ENCODE measurements around the gene TSPOAP1.

Gene TSPOAP1

GRCh38 chr17:58302919-58303585 is 25.5 kb downstream of the TSPOAP1 start:
- no peak for ATAC-seq

DNA sequence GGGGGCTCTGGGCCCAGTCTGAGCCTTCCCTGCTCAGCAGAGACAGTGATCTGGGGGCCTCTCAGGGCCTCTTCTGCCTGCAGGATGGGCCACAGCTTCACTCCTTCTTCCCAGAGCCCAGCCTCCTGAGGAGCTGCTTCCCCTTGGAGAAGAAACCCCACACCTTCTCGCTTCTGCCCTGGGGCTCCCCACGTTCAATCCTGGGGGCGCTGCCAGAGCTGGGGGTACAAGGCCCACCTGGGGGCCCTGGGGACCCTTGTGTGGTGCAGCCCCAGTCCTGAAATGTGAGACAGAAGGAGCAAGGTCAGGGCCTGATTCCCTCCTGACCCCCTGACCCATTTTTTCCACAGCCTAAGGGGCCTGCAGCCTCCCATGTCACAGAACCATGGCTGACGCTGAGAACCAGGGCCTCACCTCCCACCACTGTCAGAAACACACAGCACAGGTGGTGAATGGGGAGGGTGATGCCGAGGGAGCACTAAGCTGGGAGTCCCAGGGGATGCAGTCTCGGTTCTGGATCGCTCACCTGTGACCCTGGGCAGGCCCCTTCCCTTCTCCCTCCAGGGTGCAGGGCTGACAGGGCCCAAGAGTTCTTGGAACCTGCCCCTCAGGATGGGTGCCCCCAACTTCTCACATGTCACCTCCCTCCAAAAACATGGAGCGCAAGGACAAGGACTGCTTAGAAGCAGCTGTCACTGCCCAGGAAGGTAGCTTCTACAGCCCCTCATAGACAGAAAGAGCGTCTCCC is 26.2 kb downstream of the TSPOAP1 start:
- no peak for ATAC-seq

DNA sequence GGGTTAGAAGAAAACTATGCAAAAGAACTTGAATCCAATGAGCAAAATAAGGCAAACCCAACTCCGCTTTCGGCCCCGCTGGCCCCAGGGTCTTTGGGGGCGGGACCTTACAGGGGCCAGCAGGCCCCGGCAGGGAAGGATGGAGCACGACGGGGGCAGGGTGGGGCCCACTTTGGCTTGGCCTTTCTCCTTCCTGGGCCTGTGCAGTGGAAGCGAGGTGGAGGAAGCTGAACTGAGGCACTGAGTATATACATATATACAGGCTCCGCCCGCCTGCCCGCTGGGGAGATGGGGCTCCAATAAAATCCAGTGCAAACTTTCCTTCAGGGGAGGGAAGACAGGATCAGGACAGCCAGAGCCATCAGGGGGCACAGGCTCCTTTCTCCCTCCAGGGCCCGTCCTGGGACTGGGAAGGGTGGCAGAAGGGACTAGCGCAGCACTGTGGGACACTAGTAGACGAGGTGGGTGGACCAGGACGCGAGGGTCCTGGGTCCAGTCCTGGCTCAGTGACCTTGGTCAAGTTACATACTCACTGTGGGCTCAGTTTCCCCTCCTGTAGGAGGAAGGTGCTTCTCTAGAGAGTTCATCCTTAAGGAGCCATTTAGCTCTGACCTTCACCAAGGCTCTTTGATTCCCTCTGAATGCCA is 27.0 kb downstream of the TSPOAP1 start:
- ATAC-seq, result no peak

DNA sequence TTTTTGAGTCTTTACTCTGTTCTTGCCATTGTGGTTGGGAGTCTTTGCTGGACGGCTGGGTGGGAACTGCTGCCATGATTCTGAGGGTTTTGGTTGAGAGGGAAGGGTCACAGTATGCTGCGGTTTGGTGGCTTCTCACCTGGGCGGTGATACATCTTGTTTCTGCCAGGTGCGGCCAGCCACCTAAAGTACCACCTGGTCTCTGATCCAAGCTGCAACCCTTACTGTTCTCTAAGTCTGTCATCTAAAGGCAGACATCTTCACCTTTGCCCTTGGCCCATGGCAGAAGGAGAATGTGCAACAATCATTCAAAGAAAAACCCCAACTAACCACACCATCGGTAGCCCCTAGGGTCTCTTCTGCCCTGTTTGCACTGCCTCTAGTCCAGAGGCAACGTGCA is 28.3 kb downstream of the TSPOAP1 start:
- ATAC-seq, result no peak

DNA sequence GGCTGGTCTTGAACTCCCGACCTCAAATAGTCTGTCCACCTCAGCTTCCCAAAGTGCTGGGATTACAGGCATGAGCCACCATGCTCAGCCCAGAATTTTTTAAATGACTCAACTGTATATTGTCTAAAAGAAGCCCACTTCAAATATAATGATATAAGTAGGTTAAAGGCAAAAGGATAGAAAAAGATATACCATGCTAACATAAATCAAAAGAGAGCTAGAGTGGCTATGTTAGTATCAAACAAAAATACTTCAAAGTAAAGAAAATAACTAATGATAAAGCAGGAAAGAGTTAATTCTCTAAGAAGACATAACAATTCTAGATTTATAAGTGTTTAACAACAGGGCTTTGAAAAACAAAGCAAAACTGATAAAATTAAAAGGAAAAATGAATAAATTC is 34.6 kb downstream of the TSPOAP1 start:
- no peak for ATAC-seq

DNA sequence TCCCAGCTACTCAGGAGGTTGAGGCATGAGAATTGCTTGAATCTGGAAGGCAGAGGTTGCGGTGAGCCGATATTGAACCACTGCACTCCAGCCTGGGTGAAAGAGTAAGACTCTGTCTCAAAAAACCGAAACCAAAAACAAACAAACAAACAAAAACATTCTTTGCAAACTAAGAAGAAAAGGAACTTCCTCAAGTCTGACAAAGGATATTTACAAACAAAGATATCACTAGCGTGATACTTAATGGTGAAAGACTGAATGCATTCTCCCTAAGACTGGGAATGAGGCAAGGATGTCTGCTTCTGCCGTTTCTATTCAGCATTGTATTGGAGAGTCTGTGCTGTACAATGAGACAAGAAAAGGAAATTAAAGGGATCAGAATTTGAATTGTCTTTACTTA is 37.3 kb downstream of the TSPOAP1 start:
- ATAC-seq, result no peak

DNA sequence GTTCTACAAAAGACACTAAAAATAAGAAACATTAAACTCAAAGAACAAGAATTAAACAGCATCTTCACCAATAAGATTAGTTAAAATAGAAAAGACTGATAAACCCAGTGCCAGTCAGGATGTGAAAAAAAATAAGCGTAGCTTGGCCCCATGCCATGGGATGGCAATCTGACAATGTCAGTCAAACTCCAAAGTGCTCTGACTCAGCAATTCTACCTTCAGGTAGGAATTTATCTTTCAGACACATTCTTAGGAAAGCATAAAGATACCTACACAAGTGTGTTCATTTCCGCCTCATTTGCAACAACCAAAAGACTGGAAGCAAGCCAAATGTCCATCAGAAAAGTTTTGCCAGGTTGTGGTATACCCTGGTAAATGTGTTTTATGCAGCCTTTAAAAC is 38.7 kb downstream of the TSPOAP1 start:
- ATAC-seq, result no peak

GRCh38 chr17:58285422-58285810 is 43.2 kb downstream of the TSPOAP1 start:
- ATAC-seq, result no peak

DNA sequence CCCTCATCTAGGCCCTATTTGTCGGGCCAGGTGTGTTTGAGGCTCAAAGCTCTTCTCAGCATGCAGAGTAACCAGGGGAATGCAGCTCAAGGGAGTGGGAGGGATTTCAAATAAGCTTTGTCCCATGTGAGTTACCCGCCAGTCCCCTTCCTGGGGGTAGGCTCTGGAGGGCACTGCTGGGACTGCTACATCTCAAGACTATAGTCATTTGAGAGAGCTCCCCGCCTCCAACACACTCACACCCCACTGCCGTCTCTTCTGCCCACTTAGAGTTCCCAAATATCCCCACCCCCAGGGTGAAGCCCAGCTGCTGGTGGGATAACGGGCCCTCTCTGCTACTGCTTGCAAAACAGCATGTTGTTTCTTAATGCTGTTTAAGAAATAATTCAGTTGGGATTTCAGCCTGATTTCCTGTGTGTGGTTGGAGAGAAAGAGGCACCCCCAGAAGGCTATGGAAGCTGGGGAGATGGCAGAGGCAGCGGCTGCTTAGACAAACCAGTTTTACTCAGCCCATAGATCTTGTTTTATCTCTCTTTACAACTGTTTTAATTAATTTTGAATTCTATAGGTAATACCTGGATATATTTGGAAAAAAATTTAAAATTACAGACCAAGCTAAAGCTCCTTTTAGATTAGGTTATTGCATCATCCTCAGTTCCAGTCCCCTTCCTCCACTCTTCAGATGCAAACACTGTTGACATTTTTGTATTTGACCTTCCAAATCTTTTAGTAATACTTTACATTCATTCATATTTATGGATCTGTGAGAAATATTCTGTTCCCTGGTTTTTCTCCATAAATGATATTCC is 43.8 kb downstream of the TSPOAP1 start:
- ATAC-seq, result no peak

- no peak for ATAC-seq
These were observed 44.7 kb downstream of the TSPOAP1 start for GRCh38 chr17:58283674-58284612.

DNA sequence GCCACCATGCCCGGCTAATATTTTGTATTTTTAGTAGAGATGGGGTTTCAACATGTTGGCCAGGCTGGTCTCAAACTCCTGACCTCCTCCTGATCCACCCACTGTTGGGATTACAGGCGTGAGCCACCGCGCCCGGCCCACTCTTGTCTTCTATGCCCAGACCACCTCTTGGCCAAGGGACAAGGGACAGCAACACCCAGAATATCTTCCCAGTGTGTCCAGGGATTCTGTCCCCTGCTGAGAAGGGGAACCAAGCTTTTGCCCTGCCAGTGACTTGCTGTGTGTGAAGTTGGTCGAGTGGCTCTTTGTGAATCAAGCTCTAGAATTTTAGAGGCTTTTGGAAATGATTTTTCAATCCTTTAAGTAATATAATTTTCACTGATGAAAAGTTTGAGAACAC is 46.2 kb downstream of the TSPOAP1 start:
- no peak for ATAC-seq

DNA sequence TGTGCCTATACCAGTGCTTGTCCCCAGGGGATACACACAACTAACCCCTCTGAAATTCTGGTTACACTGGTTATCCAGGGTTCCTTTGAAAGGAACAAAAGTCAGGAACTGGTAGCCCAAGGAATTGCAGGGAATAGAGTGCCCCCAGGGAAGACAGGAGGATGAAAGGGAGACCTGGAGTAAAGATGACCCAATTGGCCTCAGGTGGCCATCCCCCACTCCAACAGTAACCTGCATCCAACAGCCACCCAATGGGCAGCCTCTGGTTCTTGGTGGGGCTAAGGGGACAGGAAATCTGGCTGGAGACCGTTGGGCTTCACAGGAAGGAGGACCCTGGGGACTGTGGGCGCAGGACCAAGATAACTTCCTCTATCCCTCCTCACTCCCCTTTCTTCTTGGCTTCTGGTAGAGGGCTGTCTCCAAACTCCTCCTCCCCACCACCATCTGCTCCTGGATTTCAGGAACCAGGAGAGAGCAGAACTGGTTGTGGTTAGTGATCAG is 47.0 kb downstream of the TSPOAP1 start:
- no peak for ATAC-seq

DNA sequence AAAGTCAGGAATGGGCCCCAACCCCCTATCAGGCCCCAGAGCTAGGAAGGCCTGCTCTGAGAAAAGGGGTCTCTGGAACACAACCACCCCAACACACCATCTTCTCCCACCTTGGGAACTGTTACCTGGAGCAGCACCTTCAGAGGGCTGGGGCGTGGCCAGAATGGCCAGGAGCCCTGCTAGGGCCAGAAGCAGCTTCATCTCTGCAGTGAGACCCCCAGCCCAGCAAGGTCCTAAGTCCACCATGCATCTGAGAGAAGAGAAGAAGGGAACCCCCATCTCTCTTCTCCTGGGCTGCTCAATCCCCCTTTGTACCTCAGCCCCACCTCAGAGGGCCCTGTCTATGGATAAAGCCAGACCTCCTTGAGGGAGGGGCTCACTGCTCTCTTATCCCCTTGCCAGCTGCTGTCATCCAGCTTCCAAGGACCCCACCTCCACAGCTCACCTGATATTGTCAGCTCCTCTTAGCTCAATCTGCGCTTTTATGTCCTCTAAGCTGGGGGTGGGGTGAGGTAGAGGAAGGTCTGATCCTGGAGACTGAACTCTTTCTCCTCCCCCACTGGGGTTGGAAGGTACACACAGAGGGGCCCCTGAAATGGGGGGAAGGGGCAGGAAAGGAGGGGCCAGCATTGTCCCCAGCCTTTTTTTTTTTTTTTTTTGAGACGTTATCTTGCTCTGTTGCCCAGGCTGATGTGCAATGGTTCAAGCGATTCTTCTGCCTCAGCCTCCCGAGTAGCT is 47.9 kb downstream of the TSPOAP1 start, which contains the start of gene MPO:
Gene MPO (minus strand): TSS at position 456 of the 738 bp plus-strand sequence. CDS start 177 bp downstream, at position 279.
- ATAC-seq, result no peak

DNA sequence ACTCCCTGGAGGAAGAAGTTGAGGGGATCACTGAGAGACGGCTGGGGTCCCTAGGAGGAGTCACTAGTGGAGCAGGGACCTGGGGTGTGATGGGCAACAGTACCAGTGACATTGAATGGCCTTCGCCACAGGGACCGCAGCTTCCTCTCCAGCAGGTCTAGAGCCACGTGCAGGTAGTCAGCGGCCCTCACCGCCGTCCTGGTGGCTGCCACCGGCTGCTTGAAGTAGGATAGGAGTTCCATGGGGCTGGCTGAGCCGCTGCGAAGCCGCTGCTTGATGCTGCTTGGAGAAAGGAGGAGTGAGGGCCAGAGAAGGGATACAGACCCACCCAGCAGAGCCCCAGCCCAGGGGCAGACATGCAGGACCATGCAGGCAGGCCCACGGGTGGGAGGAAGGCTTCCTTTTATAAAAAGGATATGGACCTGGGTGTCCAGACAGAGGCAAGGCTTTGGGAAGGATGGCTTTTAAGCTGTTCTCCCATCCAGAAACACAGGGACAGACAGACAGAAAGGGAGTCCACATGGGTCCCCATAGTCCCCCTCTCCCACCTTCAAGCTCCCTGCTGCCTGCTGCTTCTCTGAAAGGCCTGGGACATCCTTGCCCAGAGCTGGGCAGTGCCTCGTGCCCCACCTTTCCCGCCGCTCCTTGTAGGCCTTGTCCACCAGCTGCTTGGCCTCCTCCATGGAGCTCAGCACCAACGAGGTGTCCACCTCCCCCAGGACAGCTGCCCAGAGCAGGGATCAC is 48.7 kb downstream of the TSPOAP1 start:
- ATAC-seq, result no peak

DNA sequence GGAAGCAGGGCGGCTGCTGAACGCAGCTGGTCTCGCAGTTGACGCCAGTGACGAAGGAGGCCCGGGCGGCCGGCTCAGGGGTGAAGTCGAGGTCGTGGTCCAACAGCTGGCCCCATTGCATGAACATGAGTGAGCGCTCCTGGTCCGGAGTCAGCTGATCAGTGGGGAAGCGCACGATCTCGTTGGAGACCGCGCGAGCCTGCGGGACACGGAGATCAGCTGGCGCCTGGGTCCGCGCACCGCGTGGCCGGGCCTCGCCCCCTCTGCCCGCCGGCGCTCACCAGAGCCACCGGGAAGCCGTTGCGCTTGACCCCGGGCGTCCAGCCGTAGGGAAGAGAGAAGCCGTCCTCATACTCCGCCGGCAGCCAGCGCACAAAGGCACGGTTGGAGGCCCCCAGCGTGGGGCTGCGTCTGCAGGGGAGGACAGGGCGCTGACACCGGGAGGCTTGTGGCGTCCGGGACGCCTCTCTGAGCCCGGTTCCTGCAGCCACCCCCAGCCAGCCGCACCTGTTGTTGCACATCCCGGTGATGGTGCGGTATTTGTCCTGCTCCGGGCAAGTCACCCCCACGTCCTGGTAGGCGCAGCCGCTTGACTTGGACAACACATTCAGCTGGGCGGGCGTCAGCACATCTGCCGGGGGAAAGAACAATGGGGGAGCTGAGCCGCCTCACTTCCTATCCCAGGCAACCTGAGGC is 49.4 kb downstream of the TSPOAP1 start:
- ATAC-seq, result no peak

- no peak for ATAC-seq
These were observed 50.0 kb downstream of the TSPOAP1 start for GRCh38 chr17:58278661-58279015.

GRCh38 chr17:58277802-58278595 is 50.6 kb downstream of the TSPOAP1 start:
- ATAC-seq, result no peak

DNA sequence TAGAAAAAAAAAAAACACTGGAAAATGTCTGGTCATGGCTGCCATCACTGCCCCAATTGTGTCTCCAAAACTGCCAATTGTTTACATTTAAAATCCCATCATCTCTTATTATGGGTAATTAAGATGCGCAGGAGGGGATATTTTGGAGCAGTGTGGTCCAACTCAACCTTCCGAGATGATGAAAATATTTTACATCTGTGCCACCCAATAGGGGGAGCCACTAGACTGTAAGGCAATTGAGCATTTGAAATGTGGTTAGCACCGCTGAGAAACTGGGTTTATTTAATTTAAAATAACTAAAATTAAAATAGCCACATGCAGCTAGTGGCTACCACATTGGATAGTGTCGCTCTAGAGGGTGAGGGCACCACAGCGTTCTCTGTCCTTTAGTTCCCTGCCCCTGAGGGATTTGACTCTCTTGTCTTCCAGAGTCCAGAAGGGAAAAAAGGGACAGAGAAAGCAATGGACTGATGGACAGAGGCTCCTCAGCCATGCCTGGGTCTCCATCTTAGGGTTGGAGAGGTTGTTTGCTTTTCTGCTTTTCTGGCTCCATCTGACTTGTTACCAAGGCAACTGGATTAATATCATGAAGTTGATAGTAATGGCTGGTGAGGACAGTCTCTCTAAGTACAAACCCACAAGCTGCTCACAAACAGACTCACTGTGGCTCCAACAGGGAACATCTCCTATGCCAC is 51.3 kb downstream of the TSPOAP1 start:
- no peak for ATAC-seq
